Measurements from ENCODE around the gene STK32B. TPM values are rescaled to one million over a fixed set of nuclear protein-coding genes. Genes with fewer than 3 reads are reported as not detected.

The STK32B gene
- total RNA-seq, 1 donor from 2014 or later: 6.5 TPM

GRCh38 chr4:5072948-5073347, 21.7 kb downstream of the STK32B start:
- no peak for DNase-seq

- no peak for DNase-seq
Measured at GRCh38 chr4:5078009-5078408, 26.7 kb downstream of the STK32B start.

- no peak for DNase-seq
Measured at GRCh38 chr4:5079581-5079980, 28.3 kb downstream of the STK32B start.

- no peak for DNase-seq
Measured at GRCh38 chr4:5081441-5081999, 30.2 kb downstream of the STK32B start.

GRCh38 chr4:5082376-5082775, 31.1 kb downstream of the STK32B start:
- no peak for DNase-seq

GRCh38 chr4:5084911-5085475, 33.7 kb downstream of the STK32B start:
- DNase-seq: peak; percentile 67

- DNase-seq: no peak
Measured at GRCh38 chr4:5086535-5086934, 35.3 kb downstream of the STK32B start.

- DNase-seq: no peak
Measured at GRCh38 chr4:5096261-5096660, 45.0 kb downstream of the STK32B start.

GRCh38 chr4:5098176-5098575, 46.9 kb downstream of the STK32B start:
- DNase-seq: no peak

- DNase-seq: no peak
Measured at GRCh38 chr4:5100336-5100735, 49.1 kb downstream of the STK32B start.

- DNase-seq: no peak
Measured at GRCh38 chr4:5100986-5101385, 49.7 kb downstream of the STK32B start.

- DNase-seq: peak; percentile 71
Measured at GRCh38 chr4:5101571-5101970, 50.3 kb downstream of the STK32B start.

GRCh38 chr4:5110901-5111300, 59.6 kb downstream of the STK32B start:
- DNase-seq: peak; percentile 90

GRCh38 chr4:5112333-5113095, 61.2 kb downstream of the STK32B start:
- peak; percentile 62 for DNase-seq

- peak; percentile 90 for DNase-seq
Measured at GRCh38 chr4:5114950-5115349, 63.7 kb downstream of the STK32B start.

- no peak for DNase-seq
Measured at GRCh38 chr4:5118091-5118786, 67.0 kb downstream of the STK32B start.

GRCh38 chr4:5118994-5119835, 67.9 kb downstream of the STK32B start:
- DNase-seq: peak; percentile 16

- no peak for DNase-seq
Measured at GRCh38 chr4:5120067-5120466, 68.8 kb downstream of the STK32B start.

- no peak for DNase-seq
Measured at GRCh38 chr4:5120468-5120867, 69.2 kb downstream of the STK32B start.

GRCh38 chr4:5122114-5122513, 70.8 kb downstream of the STK32B start:
- DNase-seq: no peak

- DNase-seq: no peak
Measured at GRCh38 chr4:5124876-5125275, 73.6 kb downstream of the STK32B start.

- DNase-seq: no peak
Measured at GRCh38 chr4:5125321-5125720, 74.0 kb downstream of the STK32B start.
